Panc1 (cell line): Measurements from ENCODE around the gene ACCSL. TPM values are rescaled to one million over a fixed set of nuclear protein-coding genes. Genes with fewer than 3 reads are reported as not detected.
A peak's percentile ranks its signal among the peaks of the same experiment; 100 is the strongest.

Experiments
- ATAC-seq: fragments of 200-7000 bp; cut with Tn5 transposase; 2 replicates; pipeline ENCODE4 v1.9.1; 2020; ENCODE audit warnings: mild to moderate bottlenecking, moderate library complexity
- BruUV-seq: library from RNA; stranded (reverse); fragments of 400-500 nt; replicated peaks from 2 replicates; lab custom pipeline; 2021; lab: Mats Ljungman, UMichigan
- CTCF ChIA-PET: fragments of 300-600 bp; sonication (Branson Sonifier 250); formaldehyde crosslinking; loops from one replicate; lab custom pipeline; 2022; ENCODE audit warnings: antibody characterized with exemption; lab: Charles Lee
- POLR2A ChIA-PET: fragments of 300-600 bp; sonication (Branson Sonifier 250); formaldehyde crosslinking; loops from one replicate; lab custom pipeline; 2022; ENCODE audit warnings: antibody characterized with exemption; lab: Charles Lee
- DNase-seq: peaks from one replicate; pipeline ENCODE4 v3.0.0-alpha.2; 2010; ENCODE audit warnings: low read depth, low spot score
- H3K27ac ChIP-seq: 2 replicates; pipeline ENCODE4 v1.5.1; 2011; ENCODE audit warnings: mild to moderate bottlenecking, low read length, inconsistent platforms
- H3K27me3 ChIP-seq: fragments of 200-500 bp; sonication (Bioruptor generic); 2 replicates; pipeline ENCODE4 v1.6.0; 2014; ENCODE audit warnings: low read length, inconsistent platforms; ENCODE audit not compliant: control insufficient read depth, insufficient read depth
- H3K36me3 ChIP-seq: fragments of 200-500 bp; sonication (Bioruptor generic); 2 replicates; pipeline ENCODE4 v1.5.1; 2014; ENCODE audit warnings: inconsistent platforms, mild to moderate bottlenecking, low read length, moderate library complexity; ENCODE audit not compliant: control insufficient read depth, insufficient read depth
- H3K4me1 ChIP-seq: 2 replicates; pipeline ENCODE4 v1.5.1; 2011; ENCODE audit warnings: inconsistent platforms, mild to moderate bottlenecking, low read length, moderate library complexity; ENCODE audit not compliant: control insufficient read depth, insufficient read depth
- H3K4me3 ChIP-seq, 2 experiments: 2 replicates each; pipeline ENCODE4 v1.5.1; 2011 to 2012; ENCODE audit warnings: low read depth in 2 of 2, low read length in 2 of 2, mild to moderate bottlenecking in 2 of 2, inconsistent platforms in 1 of 2, moderate library complexity in 1 of 2
- H3K9me3 ChIP-seq: fragments of 200-500 bp; sonication (Bioruptor generic); 2 replicates; pipeline ENCODE4 v1.5.1; 2014; ENCODE audit warnings: low read depth, mild to moderate bottlenecking, inconsistent platforms, low read length, moderate library complexity; ENCODE audit not compliant: control insufficient read depth, insufficient read depth
- CTCF ChIP-seq: fragments of 450-650 bp; IDR thresholded peaks from 2 replicates; pipeline ENCODE4 v1.5.1; 2017; ENCODE audit warnings: mild to moderate bottlenecking
- POLR2AphosphoS5 ChIP-seq: IDR thresholded peaks from 2 replicates; pipeline ENCODE4 v1.6.1; 2012; ENCODE audit warnings: mild to moderate bottlenecking, low read depth, low read length, moderate library complexity
- REST ChIP-seq, 2 experiments: IDR thresholded peaks; 2 replicates each; pipeline ENCODE4 v1.6.1; 2011 to 2012; ENCODE audit warnings: low read depth in 2 of 2, control low read depth in 1 of 2, low read length in 1 of 2, mild to moderate bottlenecking in 1 of 2, moderate library complexity in 1 of 2; ENCODE audit not compliant: insufficient read depth in 1 of 2
- SIN3A ChIP-seq: IDR thresholded peaks from 2 replicates; pipeline ENCODE4 v1.6.1; 2012; ENCODE audit warnings: low read depth, mild to moderate bottlenecking, low read length, moderate library complexity, borderline replicate concordance; ENCODE audit not compliant: insufficient read depth
- TCF7L2 ChIP-seq: IDR thresholded peaks from 2 replicates; pipeline ENCODE4 v1.6.1; 2011; ENCODE audit warnings: mild to moderate bottlenecking, low read depth, low read length, inconsistent platforms
- in situ Hi-C: cut with HindIII; loops from 2 replicates; pipeline ENCODE4 v1.10.0; 2016; ENCODE audit warnings: low sequenced_read_pairs, low pct_unique_long_range_greater_than_20kb
- intact Hi-C: fragments of 100-400 bp; cut with micrococcal nuclease; formaldehyde crosslinking; loops from one replicate; pipeline ENCODE4 v1.10.0; 2022; ENCODE audit not compliant: unreplicated experiment
- total RNA-seq: library from RNA; stranded (reverse); gene quantifications from one replicate; pipeline ENCODE4 v1.2.1, GENCODE V29; 2021; ENCODE audit not compliant: unreplicated experiment

ACCSL gene
- total RNA-seq, 1 experiment from 2014 or later: not detected

GRCh38 chr11:44071157-44071556, 23.4 kb downstream of the ACCSL start:
- Histone ChIP-seq H3K36me3 (no peaks in the 10 kb centered on the region), H3K9me3 (no peaks in the 10 kb centered on the region), H3K27me3 (no peaks in the 10 kb centered on the region), H3K4me1 (peaks cover 5% of the 10 kb centered on the region; the same call in 1 of the 2 replicates), H3K4me3 (no peak overlapping the region), H3K27ac (no peak overlapping the region)
- intact Hi-C loops (no loop called here), in situ Hi-C loops (no loop called here)
- no TSS peak for BruUV-seq
- DNase-seq: no peak
- CTCF ChIA-PET: interaction anchor here (1.1 kb wide), 1 partner anchor 246 kb away, joined by 3 read pairs; no protein-coding TSS in a partner anchor
- POLR2A ChIA-PET: interaction anchor here (0.7 kb wide), 1 partner anchor 270 kb away, joined by 3 read pairs; no protein-coding TSS in a partner anchor
- ATAC-seq: no peak
- no peak for TF ChIP-seq SIN3A
- 0 out of 2 replicates have a peak, but pooled peaks have one; percentile 10 for TF ChIP-seq CTCF

DNA sequence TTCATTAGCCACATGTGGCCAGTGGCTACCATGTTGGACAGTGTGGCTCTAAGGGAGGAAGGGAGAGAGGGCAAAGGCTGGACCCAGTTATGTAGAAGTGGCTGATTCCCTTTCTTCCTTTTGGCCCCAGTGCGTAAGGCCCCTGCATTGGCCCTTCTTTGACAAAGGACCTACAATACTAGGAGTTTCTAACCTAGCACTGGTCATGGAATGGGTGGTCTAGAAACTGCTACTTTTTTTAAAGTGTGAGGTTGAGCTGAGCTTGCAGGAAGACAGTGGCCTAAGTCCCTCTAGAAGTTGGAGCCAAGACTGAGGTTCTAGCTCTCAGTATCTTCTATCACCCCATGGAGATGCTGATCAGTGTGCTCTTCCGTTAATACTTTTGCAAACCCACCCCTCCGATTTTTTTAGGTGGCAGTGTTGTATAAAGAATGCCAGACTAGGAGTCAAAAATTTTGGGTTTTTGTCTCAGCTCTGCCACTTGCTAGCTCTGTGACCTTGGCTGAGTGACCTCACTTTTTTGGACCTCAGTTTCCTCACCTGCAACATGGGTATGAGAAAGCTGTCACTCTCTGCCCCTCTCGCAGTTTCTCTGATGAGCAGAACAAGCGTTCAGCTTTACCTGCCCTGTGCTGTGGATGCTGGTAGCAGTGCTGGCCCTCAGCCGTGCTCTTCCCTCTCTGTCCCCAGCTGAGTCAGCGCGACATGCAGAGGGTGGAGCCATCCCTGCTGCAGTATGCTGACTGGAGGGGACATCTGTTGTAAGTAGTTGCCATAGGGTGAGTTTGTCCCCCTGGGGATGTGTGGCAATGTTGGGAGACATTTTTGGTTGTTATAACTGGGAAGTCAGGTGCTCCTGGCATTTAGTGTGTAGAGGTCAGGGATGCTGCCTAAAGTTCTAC, 25.2 kb downstream of the ACCSL start:
- ATAC-seq (no peak), DNase-seq (no peak)
- H3K9me3 ChIP-seq: no peaks in the 10 kb centered on the region
- no peaks in the 10 kb centered on the region for H3K36me3 ChIP-seq
- H3K4me3 ChIP-seq: no peak overlapping the region
- H3K4me1 ChIP-seq: no peaks in the 10 kb centered on the region
- TF ChIP-seq POLR2AphosphoS5: no peak
- TF ChIP-seq REST (IDR thresholded peaks at IDR 0.05; ENCODE audit: insufficient read depth in 1 of 2, low read depth in 2 of 2, low read length in 1 of 2): no peak
- TF ChIP-seq CTCF: no peak
- TF ChIP-seq TCF7L2: no peak
- TF ChIP-seq SIN3A: no peak
- in situ Hi-C loops (no loop called here), intact Hi-C loops (no loop called here)
- ChIA-PET POLR2A (interaction anchor here (0.6 kb wide), 1 partner anchor 17 kb away, joined by 16 read pairs; no protein-coding TSS in a partner anchor), CTCF (no interaction called here)
- H3K27me3 ChIP-seq: no peaks in the 10 kb centered on the region
- no peak overlapping the region for H3K27ac ChIP-seq
- no TSS peak for BruUV-seq
